ENCODE data around the gene SPDL1.

DNA sequence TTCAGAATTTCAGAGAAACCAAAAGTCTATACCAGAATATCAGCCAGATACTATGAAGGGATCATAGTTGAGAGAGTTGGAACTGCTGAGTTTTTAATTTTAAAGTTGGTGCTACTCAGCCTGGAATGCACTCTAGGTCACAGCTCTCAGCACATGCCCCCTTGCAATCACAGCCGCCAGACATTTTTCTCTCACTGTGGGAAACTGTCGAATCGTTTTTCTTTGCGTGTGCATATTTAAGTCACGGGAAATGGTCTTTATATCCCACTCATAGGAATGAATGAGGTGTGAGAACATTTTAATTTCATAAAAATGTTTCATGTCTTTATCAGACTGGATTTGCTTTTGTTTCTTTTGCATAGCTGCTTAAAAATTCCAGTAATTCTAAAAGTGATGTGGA is 12.2 kb upstream of the SPDL1 start:
- TF ChIP-seq, protein P1, sequence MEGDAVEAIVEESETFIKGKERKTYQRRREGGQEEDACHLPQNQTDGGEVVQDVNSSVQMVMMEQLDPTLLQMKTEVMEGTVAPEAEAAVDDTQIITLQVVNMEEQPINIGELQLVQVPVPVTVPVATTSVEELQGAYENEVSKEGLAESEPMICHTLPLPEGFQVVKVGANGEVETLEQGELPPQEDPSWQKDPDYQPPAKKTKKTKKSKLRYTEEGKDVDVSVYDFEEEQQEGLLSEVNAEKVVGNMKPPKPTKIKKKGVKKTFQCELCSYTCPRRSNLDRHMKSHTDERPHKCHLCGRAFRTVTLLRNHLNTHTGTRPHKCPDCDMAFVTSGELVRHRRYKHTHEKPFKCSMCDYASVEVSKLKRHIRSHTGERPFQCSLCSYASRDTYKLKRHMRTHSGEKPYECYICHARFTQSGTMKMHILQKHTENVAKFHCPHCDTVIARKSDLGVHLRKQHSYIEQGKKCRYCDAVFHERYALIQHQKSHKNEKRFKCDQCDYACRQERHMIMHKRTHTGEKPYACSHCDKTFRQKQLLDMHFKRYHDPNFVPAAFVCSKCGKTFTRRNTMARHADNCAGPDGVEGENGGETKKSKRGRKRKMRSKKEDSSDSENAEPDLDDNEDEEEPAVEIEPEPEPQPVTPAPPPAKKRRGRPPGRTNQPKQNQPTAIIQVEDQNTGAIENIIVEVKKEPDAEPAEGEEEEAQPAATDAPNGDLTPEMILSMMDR (IDR thresholded peaks at IDR 0.05), result no peak
- no peak for TF ChIP-seq POLR2A (IDR thresholded peaks at IDR 0.05)
- no peak for TF ChIP-seq POLR2AphosphoS5 (IDR thresholded peaks at IDR 0.05; ENCODE audit: insufficient read depth in 1 of 2, low read depth in 1 of 2)
